HEK293 (cell line): Measurements from ENCODE around the gene ARHGEF40.

Experiments
- CTCF ChIA-PET: fragments of 350-600 bp; formaldehyde crosslinking; extraction: SDS; loops from one replicate; lab custom pipeline; 2021; ENCODE audit warnings: antibody characterized with exemption; lab: Yijun Ruan, JAX
- POLR2A ChIA-PET: fragments of 300-600 bp; formaldehyde crosslinking; extraction: SDS; loops from one replicate; lab custom pipeline; 2020; ENCODE audit warnings: antibody characterized with exemption, inconsistent platforms; lab: Yijun Ruan, JAX
- H3K27ac ChIP-seq: fragments of 200-500 bp; sonication (Bioruptor generic); 2 replicates; pipeline ENCODE4 v1.5.1; 2014; ENCODE audit warnings: low read depth, low read length, control low read depth, inconsistent platforms; ENCODE audit errors: extremely low read depth
- H3K36me3 ChIP-seq, 2 experiments: fragments of 200-500 bp in 1 of 2; sonication (Bioruptor generic) in 1 of 2; 1 replicate in 1 of 2; 2 replicates in 1 of 2; pipeline ENCODE4 v1.5.1; 2014 to 2017; ENCODE audit warnings: inconsistent platforms in 2 of 2, low read length in 2 of 2; ENCODE audit not compliant: control insufficient read depth in 2 of 2, insufficient read depth in 1 of 2
- H3K4me1 ChIP-seq: fragments of 200-500 bp; sonication (Bioruptor generic); 2 replicates; pipeline ENCODE4 v1.5.1; 2014; ENCODE audit warnings: mild to moderate bottlenecking, low read length, inconsistent platforms; ENCODE audit not compliant: control insufficient read depth, insufficient read depth
- H3K4me3 ChIP-seq: 2 replicates; pipeline ENCODE4 v1.5.1; 2011; ENCODE audit warnings: low read depth, mild to moderate bottlenecking, control low read depth, low read length, moderate library complexity
- H3K9me3 ChIP-seq: fragments of 200-500 bp; sonication (Bioruptor generic); 2 replicates; pipeline ENCODE4 v1.5.1; 2014; ENCODE audit warnings: low read depth, low read length, inconsistent platforms; ENCODE audit not compliant: control insufficient read depth, insufficient read depth
- CTCF ChIP-seq: fragments of 450-650 bp; formaldehyde crosslinking; IDR thresholded peaks from 2 replicates; pipeline ENCODE4 v1.5.1; 2016; ENCODE audit warnings: missing biosample characterization, missing genetic modification characterization
- KLF17 ChIP-seq: fragments of 450-650 bp; formaldehyde crosslinking; IDR thresholded peaks from 2 replicates; pipeline ENCODE4 v1.5.1; 2016; ENCODE audit warnings: missing biosample characterization, missing genetic modification characterization
- KLF8 ChIP-seq: fragments of 450-650 bp; formaldehyde crosslinking; IDR thresholded peaks from 2 replicates; pipeline ENCODE4 v1.5.1; 2016; ENCODE audit warnings: missing biosample characterization, missing genetic modification characterization
- ZBTB1 ChIP-seq: fragments of 450-650 bp; formaldehyde crosslinking; IDR thresholded peaks from 2 replicates; pipeline ENCODE4 v1.5.1; 2016; ENCODE audit warnings: missing biosample characterization, missing genetic modification characterization
- ZBTB11 ChIP-seq: fragments of 450-650 bp; formaldehyde crosslinking; conservative IDR thresholded peaks from 2 replicates; pipeline ENCODE4 v1.5.1; 2016; ENCODE audit warnings: low read depth, missing biosample characterization, missing genetic modification characterization
- ZNF2 ChIP-seq: fragments of 450-650 bp; formaldehyde crosslinking; IDR thresholded peaks from 2 replicates; pipeline ENCODE4 v1.5.1; 2016; ENCODE audit warnings: missing biosample characterization, missing genetic modification characterization
- ZNF280C ChIP-seq: fragments of 450-650 bp; formaldehyde crosslinking; IDR thresholded peaks from 2 replicates; pipeline ENCODE4 v1.5.1; 2016; ENCODE audit warnings: missing biosample characterization, missing genetic modification characterization
- ZNF544 ChIP-seq: fragments of 450-650 bp; formaldehyde crosslinking; IDR thresholded peaks from 2 replicates; pipeline ENCODE4 v1.5.0; 2017; ENCODE audit warnings: missing biosample characterization, missing genetic modification characterization
- ZNF580 ChIP-seq: fragments of 450-650 bp; formaldehyde crosslinking; IDR thresholded peaks from 2 replicates; pipeline ENCODE4 v1.5.1; 2016; ENCODE audit warnings: missing biosample characterization, missing genetic modification characterization
- ZNF596 ChIP-seq: fragments of 450-650 bp; IDR thresholded peaks from 2 replicates; pipeline ENCODE4 v1.5.0; 2018; ENCODE audit warnings: missing biosample characterization, mild to moderate bottlenecking, missing genetic modification characterization, moderate library complexity
- ZNF692 ChIP-seq: fragments of 450-650 bp; formaldehyde crosslinking; IDR thresholded peaks from 2 replicates; pipeline ENCODE4 v1.5.1; 2016; ENCODE audit warnings: missing biosample characterization, missing genetic modification characterization
- ZNF776 ChIP-seq: fragments of 450-650 bp; formaldehyde crosslinking; IDR thresholded peaks from 2 replicates; pipeline ENCODE4 v1.5.0; 2017; ENCODE audit warnings: missing biosample characterization, missing genetic modification characterization, borderline replicate concordance

ARHGEF40 gene

GRCh38 chr14:21090194-21090939, 20.3 kb downstream of the ARHGEF40 start:
- TF ChIP-seq ZNF580 (tag by site-specific recombination) (peak; percentile 58; the same call in 1 of the 2 replicates), CTCF (tag by site-specific recombination) (peak; percentile 48), ZNF596 (peak; percentile 47; the same call in 1 of the 2 replicates), ZNF2 (tag by site-specific recombination) (0 out of 2 replicates have a peak, but pooled peaks have one; percentile 52), ZNF776 (tag by site-specific recombination) (no peak), ZNF692 (tag by site-specific recombination) (no peak), KLF8 (tag by site-specific recombination) (0 out of 2 replicates have a peak, but pooled peaks have one; percentile 35), ZNF280C (tag by site-specific recombination) (no peak), ZBTB1 (tag by site-specific recombination) (no peak), ZNF544 (tag by site-specific recombination) (no peak)
- Histone ChIP-seq H3K36me3 (peaks cover 11 to 68% of the 10 kb centered on the region in 2 experiments; a peak in 2 of 3 replicates), H3K9me3 (no peaks in the 10 kb centered on the region), H3K4me3 (no peak overlapping the region), H3K4me1 (peaks cover 8% of the 10 kb centered on the region; the same call in 1 of the 2 replicates), H3K27ac (no peak overlapping the region)
- ChIA-PET CTCF (interaction anchor here (0.6 to 4.0 kb wide), 10 partner anchors 14 to 282 kb away, joined by 3 to 42 read pairs (median 6); no protein-coding TSS in a partner anchor), POLR2A (interaction anchor here (1.2 to 9.9 kb wide), 3 partner anchors 14 to 76 kb away, joined by 4 to 71 read pairs (median 6); partner anchors contain the start of gene ARHGEF40)

GRCh38 chr14:21090940-21091663, 21.0 kb downstream of the ARHGEF40 start:
- ChIA-PET POLR2A (interaction anchor here (1.2 to 9.9 kb wide), 6 partner anchors 11 to 76 kb away, joined by 4 to 71 read pairs (median 6); partner anchors contain the start of gene ARHGEF40), CTCF (interaction anchor here (0.6 to 6.9 kb wide), 15 partner anchors 7 to 86 kb away, joined by 3 to 175 read pairs (median 16); partner anchors contain the start of genes ARHGEF40 and TMEM253)
- H3K27ac ChIP-seq = no peak overlapping the region
- H3K4me3 ChIP-seq = no peak overlapping the region
- H3K36me3 ChIP-seq = peaks cover 11 to 60% of the 10 kb centered on the region in 2 experiments; a peak in 2 of 3 replicates
- no peaks in the 10 kb centered on the region for H3K9me3 ChIP-seq
- peaks cover 8% of the 10 kb centered on the region; the same call in 1 of the 2 replicates for H3K4me1 ChIP-seq
- TF ChIP-seq KLF17 (tag by site-specific recombination) (no peak), CTCF (tag by site-specific recombination) (no peak), ZNF580 (tag by site-specific recombination) (no peak), ZBTB11 (tag by site-specific recombination) (no peak)
